Measurements from ENCODE around the gene CERS6. TPM values are rescaled to one million over a fixed set of nuclear protein-coding genes. Genes with fewer than 3 reads are reported as not detected.

Gene CERS6
- total and polyA plus RNA-seq, 12 donors = 5.0 to 110 (median 29.6) TPM

DNA sequence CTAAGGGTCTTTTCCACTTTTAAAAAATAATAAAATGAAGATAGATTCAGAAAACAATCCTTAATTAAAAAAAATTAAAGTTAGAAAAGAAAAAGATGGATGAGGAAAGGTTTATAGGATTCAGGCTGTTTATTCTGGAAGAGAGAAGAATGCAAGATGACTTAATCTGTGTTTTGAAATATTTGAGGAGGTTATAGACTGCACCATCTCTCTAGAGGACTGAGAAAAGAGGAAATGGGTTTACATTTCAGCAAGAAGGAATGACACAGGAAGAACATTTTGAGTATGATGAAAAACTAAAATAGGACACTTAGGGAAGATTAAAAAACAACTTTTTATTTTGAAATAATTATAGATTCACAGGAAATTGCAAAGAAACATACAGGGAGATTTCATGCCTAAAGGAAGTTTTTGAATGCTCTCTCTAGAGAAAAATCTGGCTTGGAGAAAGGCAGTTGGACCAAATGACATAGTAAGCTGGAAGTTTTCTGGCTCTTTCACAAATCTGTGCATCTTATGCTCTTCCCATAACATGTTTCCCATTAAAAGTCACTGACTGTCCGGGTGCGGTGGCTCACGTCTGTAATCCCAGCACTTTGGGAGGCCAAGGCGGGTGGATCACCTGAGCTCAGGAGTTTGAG lies 75.0 kb downstream of the CERS6 start:
- H3K27ac ChIP-seq = peak overlapping the region in 2 of 5 donors; percentile 32 to 43
- no peak overlapping the region for H3K4me3 ChIP-seq
- no peaks in the 10 kb centered on the region for H3K36me3 ChIP-seq (replicated peaks in 1 of 2)
- H3K4me1 ChIP-seq (replicated peaks in 1 of 2) = peaks cover 0 to 51% of the 10 kb centered on the region in 2 donors
- WGBS, 4 donors = 82 to 98% (median 87%) methylated on average over 4 of the region's 4 CpGs
- H3K9me3 ChIP-seq (replicated peaks in 1 of 3) = no peaks in the 10 kb centered on the region
- no peak for DNase-seq
- intact Hi-C loops (cut with DNase I) = no loop called here
- H3K27me3 ChIP-seq = no peaks in the 10 kb centered on the region
- no peak for TF ChIP-seq POLR2A (IDR thresholded peaks at IDR 0.05)
- TF ChIP-seq, protein P1, sequence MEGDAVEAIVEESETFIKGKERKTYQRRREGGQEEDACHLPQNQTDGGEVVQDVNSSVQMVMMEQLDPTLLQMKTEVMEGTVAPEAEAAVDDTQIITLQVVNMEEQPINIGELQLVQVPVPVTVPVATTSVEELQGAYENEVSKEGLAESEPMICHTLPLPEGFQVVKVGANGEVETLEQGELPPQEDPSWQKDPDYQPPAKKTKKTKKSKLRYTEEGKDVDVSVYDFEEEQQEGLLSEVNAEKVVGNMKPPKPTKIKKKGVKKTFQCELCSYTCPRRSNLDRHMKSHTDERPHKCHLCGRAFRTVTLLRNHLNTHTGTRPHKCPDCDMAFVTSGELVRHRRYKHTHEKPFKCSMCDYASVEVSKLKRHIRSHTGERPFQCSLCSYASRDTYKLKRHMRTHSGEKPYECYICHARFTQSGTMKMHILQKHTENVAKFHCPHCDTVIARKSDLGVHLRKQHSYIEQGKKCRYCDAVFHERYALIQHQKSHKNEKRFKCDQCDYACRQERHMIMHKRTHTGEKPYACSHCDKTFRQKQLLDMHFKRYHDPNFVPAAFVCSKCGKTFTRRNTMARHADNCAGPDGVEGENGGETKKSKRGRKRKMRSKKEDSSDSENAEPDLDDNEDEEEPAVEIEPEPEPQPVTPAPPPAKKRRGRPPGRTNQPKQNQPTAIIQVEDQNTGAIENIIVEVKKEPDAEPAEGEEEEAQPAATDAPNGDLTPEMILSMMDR (IDR thresholded peaks at IDR 0.05) = no peak

DNA sequence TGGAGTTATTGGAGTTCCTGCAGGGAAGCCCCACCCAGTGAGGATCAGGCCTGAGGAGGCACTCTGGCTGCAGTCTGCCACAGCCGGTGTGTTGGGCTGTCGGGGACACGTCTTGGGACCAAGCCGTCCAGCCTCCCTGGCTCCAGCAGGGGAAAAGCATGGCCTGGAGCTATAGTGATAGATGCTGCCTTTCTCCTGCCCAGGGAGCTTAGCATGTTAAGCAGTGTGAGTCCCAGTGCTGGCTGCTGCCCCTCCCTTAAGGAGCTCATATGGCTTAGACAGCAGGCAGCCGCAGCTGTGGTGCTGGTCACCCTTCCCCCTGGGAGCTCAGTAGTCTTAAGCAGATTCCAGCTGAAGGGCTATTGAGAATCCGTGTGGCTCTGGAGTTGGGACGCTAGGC lies 78.9 kb downstream of the CERS6 start:
- Histone ChIP-seq H3K36me3 (replicated peaks in 1 of 2) (no peaks in the 10 kb centered on the region), H3K27ac (no peak overlapping the region), H3K27me3 (no peaks in the 10 kb centered on the region), H3K9me3 (replicated peaks in 1 of 3) (peaks cover 0 to 5% (median 0%) of the 10 kb centered on the region in 3 donors), H3K4me3 (no peak overlapping the region), H3K4me1 (replicated peaks in 1 of 2) (peaks cover 0 to 18% of the 10 kb centered on the region in 2 donors)
- intact Hi-C loops (cut with DNase I) = no loop called here
- 96 to 98% (median 98%) methylated on average over 7 of the region's 7 CpGs; no CpG with 5 or more reads in 1 of the 4 donors for WGBS, 4 donors
- no peak for TF ChIP-seq POLR2A (IDR thresholded peaks at IDR 0.05)
- TF ChIP-seq, protein P1 (IDR thresholded peaks at IDR 0.05) = no peak
- DNase-seq = no peak

DNA sequence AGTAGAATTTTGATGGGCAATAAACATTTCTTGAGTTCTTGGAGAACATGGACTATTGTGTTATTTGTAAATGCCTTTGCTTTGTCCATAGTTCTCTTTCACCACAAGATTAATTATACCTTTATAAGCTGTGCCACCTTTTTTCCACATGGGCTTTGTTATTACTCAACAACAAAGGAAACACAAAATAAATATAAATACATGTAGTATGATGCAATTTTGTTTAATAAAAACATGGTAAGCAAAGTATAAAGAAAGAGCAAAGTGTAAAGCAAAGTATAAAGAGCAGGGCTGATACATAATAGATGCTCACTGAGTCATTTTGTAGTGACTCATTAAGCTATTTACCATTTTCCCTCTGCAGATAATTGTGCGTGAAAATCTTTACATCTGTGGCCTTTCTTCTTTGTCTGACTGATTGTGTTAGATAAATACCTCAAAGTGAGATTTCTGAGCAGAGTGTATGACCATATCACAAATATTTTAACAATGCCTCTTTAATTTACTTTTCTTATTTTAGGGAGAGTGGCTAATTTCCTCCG lies 80.9 kb downstream of the CERS6 start:
- Histone ChIP-seq H3K9me3 (replicated peaks in 1 of 3) (peaks cover 0 to 11% (median 0%) of the 10 kb centered on the region in 3 donors), H3K4me3 (no peak overlapping the region), H3K27me3 (no peaks in the 10 kb centered on the region), H3K4me1 (replicated peaks in 1 of 2) (no peaks in the 10 kb centered on the region), H3K27ac (no peak overlapping the region), H3K36me3 (replicated peaks in 1 of 2) (no peaks in the 10 kb centered on the region)
- DNase-seq = no peak
- WGBS, 4 donors = 66 to 76% (median 73%) methylated on average over 2 of the region's 2 CpGs
- TF ChIP-seq, protein P1 (IDR thresholded peaks at IDR 0.05) = no peak
- no peak for TF ChIP-seq POLR2A (IDR thresholded peaks at IDR 0.05)
- intact Hi-C loops (cut with DNase I) = no loop called here

DNA sequence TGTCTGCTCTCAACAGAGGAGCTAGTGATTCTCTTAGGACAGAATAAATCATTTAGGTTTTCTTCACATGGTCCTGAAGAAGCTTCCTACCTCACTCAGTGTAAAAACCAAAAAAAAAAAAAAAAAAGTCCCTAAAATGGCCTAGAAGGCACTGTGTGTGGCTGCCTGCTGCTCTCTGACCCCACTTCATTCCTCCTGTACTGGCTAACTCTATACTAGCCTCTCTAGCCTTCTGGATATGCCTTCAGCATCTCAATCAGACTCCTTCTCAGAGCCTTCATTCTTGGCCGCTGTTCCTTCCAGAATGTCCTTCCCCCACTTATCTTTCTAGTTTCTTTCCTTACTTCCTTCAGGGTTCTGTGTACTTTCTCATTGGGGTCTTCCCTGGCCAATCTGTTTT lies 82.1 kb downstream of the CERS6 start:
- no peak for DNase-seq
- H3K27me3 ChIP-seq = no peaks in the 10 kb centered on the region
- intact Hi-C loops (cut with DNase I) = no loop called here
- H3K9me3 ChIP-seq (replicated peaks in 1 of 3) = peaks cover 0 to 11% (median 0%) of the 10 kb centered on the region in 3 donors
- H3K4me1 ChIP-seq (replicated peaks in 1 of 2) = no peaks in the 10 kb centered on the region
- H3K4me3 ChIP-seq = no peak overlapping the region
- no peak for TF ChIP-seq POLR2A (IDR thresholded peaks at IDR 0.05)
- TF ChIP-seq, protein P1 (IDR thresholded peaks at IDR 0.05) = no peak
- 96 to 100% (median 99%) methylated on average over 1 of the region's 1 CpG for WGBS, 4 donors
- H3K27ac ChIP-seq = no peak overlapping the region
- H3K36me3 ChIP-seq (replicated peaks in 1 of 2) = no peaks in the 10 kb centered on the region
